ENCODE measurements around the gene NRG2.

The NRG2 gene

DNA sequence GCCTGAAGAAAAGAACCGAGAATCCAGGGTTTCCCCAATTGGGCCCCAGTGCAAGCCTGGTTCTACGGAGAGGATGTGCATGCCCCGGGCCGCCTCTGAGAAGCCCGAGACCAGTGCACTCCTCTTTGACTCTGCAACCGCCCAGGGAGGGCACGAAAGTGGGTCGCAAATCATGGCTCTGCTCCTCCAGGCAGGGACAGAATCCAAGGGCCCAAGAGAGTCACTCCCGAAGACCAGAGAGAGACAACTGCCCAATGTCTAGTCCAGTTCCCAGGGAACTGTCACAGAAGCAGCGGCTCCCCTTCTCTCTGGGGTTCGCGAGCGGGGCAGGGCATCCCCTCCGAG lies 139.7 kb downstream of the NRG2 start:
- DNase-seq (ENCODE audit: low read depth), result no peak

DNA sequence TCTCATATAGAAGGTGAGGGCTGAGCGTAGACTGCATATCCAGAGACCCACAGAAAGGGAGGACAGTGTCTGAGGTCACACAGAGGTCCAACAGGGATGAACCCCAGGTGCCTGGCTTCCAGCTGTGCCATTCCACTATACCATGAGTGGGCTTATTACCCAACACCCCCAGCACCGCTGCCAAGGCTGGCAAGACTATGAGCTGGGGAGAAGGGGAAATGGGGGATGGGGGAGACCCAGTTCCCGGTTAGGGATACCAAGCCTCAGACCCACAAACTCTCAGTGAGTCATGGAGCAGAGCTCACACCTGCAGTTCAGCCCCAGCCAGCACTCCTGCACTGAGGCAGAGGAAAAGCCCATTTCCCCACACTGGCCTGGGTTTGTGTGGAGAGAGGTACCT lies 141.1 kb downstream of the NRG2 start:
- no peak for DNase-seq (ENCODE audit: low read depth)

DNA sequence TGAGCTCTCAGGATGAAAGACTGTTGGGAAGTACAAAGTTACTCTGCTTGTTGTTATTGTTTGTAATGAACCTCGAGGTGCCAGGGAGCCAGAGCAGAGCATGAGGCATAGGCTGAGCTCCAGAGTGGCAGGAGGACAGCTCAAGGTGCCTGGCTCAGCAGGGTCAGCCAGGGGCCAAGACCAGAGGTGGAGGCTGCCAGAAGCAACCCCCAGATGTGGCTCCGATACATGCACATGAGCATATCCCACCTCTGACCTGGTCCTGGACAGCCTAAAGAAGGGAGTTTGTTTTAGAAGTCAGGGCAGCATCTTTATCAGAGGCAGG lies 141.9 kb downstream of the NRG2 start:
- no peak for DNase-seq (ENCODE audit: low read depth)

- no peak for DNase-seq (ENCODE audit: low read depth)
Measured at GRCh38 chr5:139900546-139901250, 142.4 kb downstream of the NRG2 start.

GRCh38 chr5:139898981-139899380 lies 144.1 kb downstream of the NRG2 start:
- no peak for DNase-seq (ENCODE audit: low read depth)

- no peak for DNase-seq (ENCODE audit: low read depth)
Measured at GRCh38 chr5:139897982-139898381, 145.1 kb downstream of the NRG2 start.

DNA sequence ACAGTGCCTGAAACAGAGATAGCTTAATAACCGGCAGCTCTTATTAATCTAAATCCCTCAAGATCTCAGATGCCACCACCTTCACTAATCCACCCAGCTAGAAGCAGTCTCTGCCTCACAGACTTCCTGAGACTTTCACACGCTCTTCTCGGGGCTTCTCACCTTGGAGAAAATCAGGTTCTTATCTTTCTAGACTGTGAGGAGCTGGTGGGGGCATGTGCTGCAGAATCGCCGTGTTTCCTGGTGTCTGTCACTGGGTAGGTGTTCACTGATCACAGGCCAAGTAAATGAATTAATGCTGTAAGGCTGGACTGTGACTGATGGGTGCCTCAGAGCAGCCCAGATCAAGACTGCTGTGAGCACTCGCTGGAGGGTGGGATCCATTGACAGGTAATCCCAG lies 145.8 kb downstream of the NRG2 start:
- DNase-seq (ENCODE audit: low read depth), result no peak

GRCh38 chr5:139896718-139897117 lies 146.4 kb downstream of the NRG2 start:
- DNase-seq (ENCODE audit: low read depth), result no peak

GRCh38 chr5:139895647-139896046 lies 147.5 kb downstream of the NRG2 start:
- DNase-seq (ENCODE audit: low read depth), result no peak

- no peak for DNase-seq (ENCODE audit: low read depth)
Measured at GRCh38 chr5:139895046-139895445, 148.1 kb downstream of the NRG2 start.

DNA sequence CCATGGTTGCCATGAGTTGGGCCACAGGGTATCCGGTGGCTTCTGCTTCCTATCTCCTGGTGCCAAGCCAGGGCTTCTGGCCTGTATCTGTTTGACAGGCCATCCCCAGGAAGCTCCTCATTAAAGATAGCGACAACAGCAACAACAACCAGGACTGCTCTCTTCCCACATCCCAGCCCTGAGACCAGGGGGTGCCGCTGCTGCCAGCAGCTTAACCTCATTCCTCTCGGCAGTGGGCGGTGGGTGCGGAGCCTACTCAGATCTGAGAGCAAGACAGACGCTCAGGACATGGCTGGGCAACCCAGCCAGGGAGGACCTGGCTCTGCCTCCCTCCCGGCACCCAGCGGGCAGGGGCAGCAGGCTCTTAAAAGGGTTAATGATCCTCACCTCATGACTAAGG lies 149.2 kb downstream of the NRG2 start:
- DNase-seq (ENCODE audit: low read depth), result no peak

DNA sequence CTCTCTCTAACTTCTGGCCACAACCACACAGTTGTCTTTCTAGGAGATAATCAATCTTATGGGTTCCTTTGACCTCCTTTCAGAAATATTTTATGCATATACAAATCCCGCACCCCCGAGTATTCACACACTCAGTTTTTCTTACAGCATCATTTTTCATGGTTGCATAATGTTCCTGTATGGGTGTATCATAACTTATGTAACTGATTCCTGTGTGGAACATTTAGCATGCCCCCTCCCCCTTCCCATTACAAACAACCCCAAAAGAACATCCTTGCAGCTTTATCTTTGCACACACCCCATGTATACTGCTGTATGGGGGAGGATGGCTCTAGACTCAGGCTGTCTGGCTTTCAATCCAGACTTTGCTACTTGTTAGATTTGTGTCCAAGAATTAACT lies 153.7 kb downstream of the NRG2 start:
- DNase-seq (ENCODE audit: low read depth), result no peak

DNA sequence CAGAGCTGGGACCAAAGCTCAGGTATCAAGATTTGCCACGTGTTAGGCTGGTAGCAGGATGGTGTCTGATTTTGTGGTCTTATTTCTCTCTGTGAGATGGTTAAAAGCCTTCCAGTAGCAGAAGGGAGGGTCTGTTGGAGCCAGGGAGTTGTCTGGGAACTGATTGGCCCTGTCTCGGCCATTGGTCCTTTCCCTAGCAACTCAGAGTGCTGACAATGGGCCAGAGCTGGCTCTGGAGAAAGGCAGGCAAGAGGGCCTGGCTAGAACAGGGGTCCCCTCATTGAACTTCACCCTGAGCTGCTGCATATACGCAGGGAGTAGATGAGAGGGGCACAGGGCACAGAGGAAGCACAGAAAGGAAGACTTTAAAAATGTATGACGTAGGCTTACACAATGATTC lies 154.7 kb downstream of the NRG2 start:
- no peak for DNase-seq (ENCODE audit: low read depth)

DNA sequence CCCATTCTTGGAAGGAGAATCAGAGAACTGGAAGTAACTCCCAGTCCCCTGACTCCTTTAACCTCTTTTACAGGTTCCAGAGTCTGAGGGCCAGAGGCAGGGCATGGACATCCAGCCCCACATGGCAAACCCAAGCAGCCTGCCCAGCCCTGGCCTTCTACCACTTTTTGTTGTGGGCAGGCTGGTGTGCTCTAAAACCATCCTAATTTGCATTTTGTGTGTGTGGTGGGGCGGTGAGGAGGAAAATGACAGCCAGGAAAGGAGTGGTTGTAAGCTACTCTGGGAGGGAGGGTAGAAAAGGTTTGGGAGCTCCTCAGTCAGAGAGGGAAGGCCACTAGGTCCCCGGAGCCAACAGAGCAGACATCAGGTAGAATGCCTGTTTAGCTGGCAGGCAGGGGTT lies 156.9 kb downstream of the NRG2 start:
- DNase-seq (ENCODE audit: low read depth), result no peak

DNA sequence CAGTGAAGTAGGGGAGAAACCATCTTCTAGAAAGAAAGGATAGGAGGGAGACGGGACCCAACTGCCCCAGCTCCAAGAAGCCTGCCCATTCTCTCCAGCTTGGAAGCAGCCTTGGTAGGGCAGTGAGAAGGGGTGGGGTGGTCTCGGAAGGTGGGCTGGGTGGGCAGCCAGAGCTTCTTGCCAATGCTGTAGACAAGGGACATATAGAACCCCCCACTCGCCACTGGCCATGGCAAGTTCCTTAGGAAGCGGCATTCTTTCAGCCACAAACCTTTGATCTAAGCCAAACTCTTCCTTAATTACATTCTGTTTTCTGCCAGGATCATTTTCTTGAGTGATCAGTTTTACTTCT lies 157.3 kb downstream of the NRG2 start:
- no peak for DNase-seq (ENCODE audit: low read depth)

DNA sequence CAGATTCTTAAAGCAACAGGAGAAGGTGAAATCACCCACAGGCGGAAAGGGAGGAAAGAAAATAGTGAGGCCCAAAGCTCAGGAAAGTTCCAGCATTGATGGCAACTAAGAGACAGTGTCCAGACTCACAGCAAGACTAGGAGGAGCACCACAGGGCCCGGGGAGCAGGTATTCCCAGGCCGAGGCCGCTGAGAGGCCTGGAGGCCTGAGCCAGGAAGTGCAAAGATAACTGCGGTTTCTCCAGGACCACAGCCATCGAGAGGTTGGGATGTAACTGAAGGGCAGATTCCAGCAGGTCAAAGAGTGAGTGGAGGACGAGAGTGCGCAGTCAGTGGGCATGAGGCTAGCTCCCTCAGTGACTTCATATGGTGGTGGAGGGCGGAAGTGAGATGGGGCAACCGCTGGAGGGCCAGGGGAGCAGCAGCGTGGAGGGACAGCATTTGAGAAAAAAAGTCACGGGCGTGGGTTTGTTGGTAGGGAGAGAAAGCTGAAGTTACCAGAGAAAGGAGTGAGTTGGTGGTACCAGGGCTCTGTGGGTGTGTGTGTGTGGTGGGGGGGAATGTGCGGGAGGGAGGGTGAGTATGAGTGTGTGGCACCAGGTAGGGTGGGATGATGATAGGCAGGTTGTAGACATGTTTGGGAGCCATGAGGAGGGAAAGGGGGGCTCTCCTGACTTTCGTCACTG lies 157.8 kb downstream of the NRG2 start:
- no peak for DNase-seq (ENCODE audit: low read depth)

GRCh38 chr5:139884734-139885133 lies 158.4 kb downstream of the NRG2 start:
- no peak for DNase-seq (ENCODE audit: low read depth)

- no peak for DNase-seq (ENCODE audit: low read depth)
Measured at GRCh38 chr5:139884144-139884543, 159.0 kb downstream of the NRG2 start.

- DNase-seq (ENCODE audit: low read depth), result no peak
Measured at GRCh38 chr5:139882961-139883539, 160.0 kb downstream of the NRG2 start.

GRCh38 chr5:139882316-139882715 lies 160.8 kb downstream of the NRG2 start:
- DNase-seq (ENCODE audit: low read depth), result no peak

GRCh38 chr5:139881143-139881733 lies 161.9 kb downstream of the NRG2 start:
- DNase-seq (ENCODE audit: low read depth), result no peak

- DNase-seq (ENCODE audit: low read depth), result no peak
Measured at GRCh38 chr5:139880416-139881142, 162.5 kb downstream of the NRG2 start.

- DNase-seq (ENCODE audit: low read depth), result no peak
Measured at GRCh38 chr5:139878093-139878492, 165.0 kb downstream of the NRG2 start.

Measured in stimulated activated CD4-positive, alpha-beta T cell treated with anti-CD3 and anti-CD28 coated beads, Interleukin-2, amount 100 ng/mL, for 4 hours (primary cell).